GM12878 (cell line): ENCODE results near the gene TBX4.

Experiments
- ATF7 ChIP-seq: fragments of 450-650 bp; IDR thresholded peaks from 2 replicates; pipeline ENCODE4 v1.6.1; 2016; ENCODE audit warnings: low read depth, mild to moderate bottlenecking
- CBFB ChIP-seq: IDR thresholded peaks from 2 replicates; pipeline ENCODE4 v1.6.1; 2016; ENCODE audit warnings: antibody characterized with exemption, low read depth
- FOXM1 ChIP-seq: IDR thresholded peaks from 2 replicates; pipeline ENCODE4 v1.6.1; 2012; ENCODE audit warnings: low read depth, mild to moderate bottlenecking, inconsistent platforms, low read length, moderate library complexity
- JUND ChIP-seq: IDR thresholded peaks from 2 replicates; pipeline ENCODE4 v1.6.1; 2012; ENCODE audit warnings: low read depth, mild to moderate bottlenecking, low read length, improper control_type of control experiment, moderate library complexity
- KDM1A ChIP-seq: fragments of 200-600 bp; sonication (generic); IDR thresholded peaks from 2 replicates; pipeline ENCODE4 v1.6.1; 2016; ENCODE audit warnings: borderline replicate concordance
- TF ChIP-seq, protein P1 (sequence below): fragments of 450-650 bp; formaldehyde crosslinking; IDR thresholded peaks from 2 replicates; pipeline ENCODE4 v1.4.0; 2020; ENCODE audit warnings: mild to moderate bottlenecking, moderate library complexity
- TF ChIP-seq, protein P2 (sequence below), 3 experiments: IDR thresholded peaks in 2 of 3; conservative IDR thresholded peaks in 1 of 3; 2 replicates each; pipeline ENCODE4 v1.5.1; 2011; ENCODE audit warnings: low read depth in 3 of 3, low read length in 3 of 3, mild to moderate bottlenecking in 3 of 3, control low read depth in 2 of 3, moderate library complexity in 2 of 3, inconsistent platforms in 1 of 3, mixed read lengths in 1 of 3; ENCODE audit not compliant: control insufficient read depth in 2 of 3, insufficient read depth in 1 of 3; ENCODE audit errors: extremely low read depth in 1 of 3

DNA sequence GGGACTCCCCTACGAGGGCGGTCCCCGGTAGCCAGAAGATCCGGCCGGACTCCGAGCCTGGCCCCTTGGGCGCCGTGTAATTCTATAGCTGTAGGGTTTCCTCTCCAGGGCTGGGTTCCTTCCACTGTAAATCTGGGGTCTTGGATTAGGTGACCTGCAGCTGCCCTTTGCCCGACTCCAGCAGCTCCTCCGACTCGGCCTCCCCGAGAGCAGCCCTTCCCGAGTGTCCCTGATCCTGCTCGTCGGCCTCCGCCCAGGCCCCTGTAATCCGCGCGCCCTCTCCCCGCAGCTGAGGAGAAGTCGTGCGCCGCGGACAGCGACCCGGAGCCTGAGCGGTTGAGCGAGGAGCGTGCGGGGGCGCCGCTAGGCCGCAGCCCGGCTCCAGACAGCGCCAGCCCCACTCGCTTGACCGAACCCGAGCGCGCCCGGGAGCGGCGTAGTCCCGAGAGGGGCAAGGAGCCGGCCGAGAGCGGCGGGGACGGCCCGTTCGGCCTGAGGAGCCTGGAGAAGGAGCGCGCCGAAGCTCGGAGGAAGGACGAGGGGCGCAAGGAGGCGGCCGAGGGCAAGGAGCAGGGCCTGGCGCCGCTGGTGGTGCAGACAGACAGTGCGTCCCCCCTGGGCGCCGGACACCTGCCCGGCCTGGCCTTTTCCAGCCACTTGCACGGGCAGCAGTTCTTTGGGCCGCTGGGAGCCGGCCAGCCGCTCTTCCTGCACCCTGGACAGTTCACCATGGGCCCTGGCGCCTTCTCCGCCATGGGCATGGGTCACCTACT, 47.1 kb upstream of the TBX4 start:
- TF ChIP-seq ATF7 (no peak), CBFB (no peak), KDM1A (no peak), JUND (no peak), FOXM1 (no peak)
- TF ChIP-seq, protein P1, sequence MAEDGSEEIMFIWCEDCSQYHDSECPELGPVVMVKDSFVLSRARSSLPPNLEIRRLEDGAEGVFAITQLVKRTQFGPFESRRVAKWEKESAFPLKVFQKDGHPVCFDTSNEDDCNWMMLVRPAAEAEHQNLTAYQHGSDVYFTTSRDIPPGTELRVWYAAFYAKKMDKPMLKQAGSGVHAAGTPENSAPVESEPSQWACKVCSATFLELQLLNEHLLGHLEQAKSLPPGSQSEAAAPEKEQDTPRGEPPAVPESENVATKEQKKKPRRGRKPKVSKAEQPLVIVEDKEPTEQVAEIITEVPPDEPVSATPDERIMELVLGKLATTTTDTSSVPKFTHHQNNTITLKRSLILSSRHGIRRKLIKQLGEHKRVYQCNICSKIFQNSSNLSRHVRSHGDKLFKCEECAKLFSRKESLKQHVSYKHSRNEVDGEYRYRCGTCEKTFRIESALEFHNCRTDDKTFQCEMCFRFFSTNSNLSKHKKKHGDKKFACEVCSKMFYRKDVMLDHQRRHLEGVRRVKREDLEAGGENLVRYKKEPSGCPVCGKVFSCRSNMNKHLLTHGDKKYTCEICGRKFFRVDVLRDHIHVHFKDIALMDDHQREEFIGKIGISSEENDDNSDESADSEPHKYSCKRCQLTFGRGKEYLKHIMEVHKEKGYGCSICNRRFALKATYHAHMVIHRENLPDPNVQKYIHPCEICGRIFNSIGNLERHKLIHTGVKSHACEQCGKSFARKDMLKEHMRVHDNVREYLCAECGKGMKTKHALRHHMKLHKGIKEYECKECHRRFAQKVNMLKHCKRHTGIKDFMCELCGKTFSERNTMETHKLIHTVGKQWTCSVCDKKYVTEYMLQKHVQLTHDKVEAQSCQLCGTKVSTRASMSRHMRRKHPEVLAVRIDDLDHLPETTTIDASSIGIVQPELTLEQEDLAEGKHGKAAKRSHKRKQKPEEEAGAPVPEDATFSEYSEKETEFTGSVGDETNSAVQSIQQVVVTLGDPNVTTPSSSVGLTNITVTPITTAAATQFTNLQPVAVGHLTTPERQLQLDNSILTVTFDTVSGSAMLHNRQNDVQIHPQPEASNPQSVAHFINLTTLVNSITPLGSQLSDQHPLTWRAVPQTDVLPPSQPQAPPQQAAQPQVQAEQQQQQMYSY, result no peak
- TF ChIP-seq, protein P2, sequence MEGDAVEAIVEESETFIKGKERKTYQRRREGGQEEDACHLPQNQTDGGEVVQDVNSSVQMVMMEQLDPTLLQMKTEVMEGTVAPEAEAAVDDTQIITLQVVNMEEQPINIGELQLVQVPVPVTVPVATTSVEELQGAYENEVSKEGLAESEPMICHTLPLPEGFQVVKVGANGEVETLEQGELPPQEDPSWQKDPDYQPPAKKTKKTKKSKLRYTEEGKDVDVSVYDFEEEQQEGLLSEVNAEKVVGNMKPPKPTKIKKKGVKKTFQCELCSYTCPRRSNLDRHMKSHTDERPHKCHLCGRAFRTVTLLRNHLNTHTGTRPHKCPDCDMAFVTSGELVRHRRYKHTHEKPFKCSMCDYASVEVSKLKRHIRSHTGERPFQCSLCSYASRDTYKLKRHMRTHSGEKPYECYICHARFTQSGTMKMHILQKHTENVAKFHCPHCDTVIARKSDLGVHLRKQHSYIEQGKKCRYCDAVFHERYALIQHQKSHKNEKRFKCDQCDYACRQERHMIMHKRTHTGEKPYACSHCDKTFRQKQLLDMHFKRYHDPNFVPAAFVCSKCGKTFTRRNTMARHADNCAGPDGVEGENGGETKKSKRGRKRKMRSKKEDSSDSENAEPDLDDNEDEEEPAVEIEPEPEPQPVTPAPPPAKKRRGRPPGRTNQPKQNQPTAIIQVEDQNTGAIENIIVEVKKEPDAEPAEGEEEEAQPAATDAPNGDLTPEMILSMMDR (IDR thresholded peaks at IDR 0.05 in 2 of 3, conservative IDR thresholded peaks at IDR 0.05 in 1 of 3; ENCODE audit: control insufficient read depth in 2 of 3, extremely low read depth in 1 of 3, insufficient read depth in 1 of 3, low read depth in 3 of 3, low read length in 3 of 3), result no peak
